HepG2 (cell line): Measurements from ENCODE around the gene LOXL3. TPM values are rescaled to one million over a fixed set of nuclear protein-coding genes. Genes with fewer than 3 reads are reported as not detected.

ENCODE experiments used
- BHLHE40 ChIP-seq: IDR thresholded peaks from 2 replicates; pipeline ENCODE4 v1.6.1; 2011; ENCODE audit warnings: low read length, improper control_type of control experiment
- HOXA5 ChIP-seq: sonication (generic); formaldehyde crosslinking; IDR thresholded peaks from 2 replicates; pipeline ENCODE4 v1.4.0; 2020; ENCODE audit warnings: missing genetic modification reagents
- KAT7 ChIP-seq: IDR thresholded peaks from 2 replicates; pipeline ENCODE4 v1.6.1; 2018; ENCODE audit warnings: borderline replicate concordance, missing compliant biosample characterization
- KLF9 ChIP-seq: IDR thresholded peaks from 2 replicates; pipeline ENCODE4 v1.6.1; 2016; ENCODE audit warnings: low read depth
- NRL ChIP-seq: sonication (generic); formaldehyde crosslinking; IDR thresholded peaks from 2 replicates; pipeline ENCODE4 v1.5.0; 2020; ENCODE audit warnings: missing genetic modification reagents, mild to moderate bottlenecking, moderate library complexity, borderline replicate concordance
- PHF20 ChIP-seq: sonication (generic); formaldehyde crosslinking; IDR thresholded peaks from 2 replicates; pipeline ENCODE4 v1.5.0; 2020; ENCODE audit warnings: mild to moderate bottlenecking, missing genetic modification reagents
- PPARG ChIP-seq: conservative IDR thresholded peaks from 2 replicates; pipeline ENCODE4 v1.6.1; 2016; ENCODE audit warnings: missing biosample characterization, missing genetic modification reagents
- RAD21 ChIP-seq: fragments of 450-650 bp; formaldehyde crosslinking; IDR thresholded peaks from 2 replicates; pipeline ENCODE4 v1.5.0; 2020; ENCODE audit warnings: mild to moderate bottlenecking
- THAP11 ChIP-seq: IDR thresholded peaks from 2 replicates; pipeline ENCODE4 v1.6.1; 2016; ENCODE audit warnings: missing biosample characterization, missing genetic modification reagents
- YY1 ChIP-seq: IDR thresholded peaks from 2 replicates; pipeline ENCODE4 v1.6.1; 2011; ENCODE audit warnings: low read length, low read depth, moderate library complexity, mild to moderate bottlenecking; ENCODE audit not compliant: insufficient read depth, insufficient replicate concordance
- ZEB1 ChIP-seq: IDR thresholded peaks from 2 replicates; pipeline ENCODE4 v1.6.1; 2012; ENCODE audit warnings: mild to moderate bottlenecking, low read depth, inconsistent platforms; ENCODE audit not compliant: insufficient replicate concordance
- ZMYM4 ChIP-seq: sonication (generic); formaldehyde crosslinking; IDR thresholded peaks from 2 replicates; pipeline ENCODE4 v1.8.1; 2023; ENCODE audit warnings: mild to moderate bottlenecking, missing genetic modification reagents
- ZNF180 ChIP-seq: sonication (generic); formaldehyde crosslinking; IDR thresholded peaks from 2 replicates; pipeline ENCODE4 v1.4.0; 2020; ENCODE audit warnings: low read depth, missing genetic modification reagents, borderline replicate concordance
- ZNF530 ChIP-seq: sonication (generic); formaldehyde crosslinking; IDR thresholded peaks from 2 replicates; pipeline ENCODE4 v1.5.0; 2020; ENCODE audit warnings: low read depth, mild to moderate bottlenecking, missing genetic modification reagents
- ZNF670 ChIP-seq: sonication (generic); formaldehyde crosslinking; IDR thresholded peaks from 2 replicates; pipeline ENCODE4 v1.8.0; 2022; ENCODE audit warnings: mild to moderate bottlenecking, missing genetic modification reagents, borderline replicate concordance
- ZSCAN9 ChIP-seq: IDR thresholded peaks from 2 replicates; pipeline ENCODE4 v1.6.1; 2016; ENCODE audit warnings: borderline replicate concordance
- polyA plus RNA-seq, 8 experiments: library from polyadenylated mRNA; depleted of rRNA in 3 of 8; stranded (reverse) in 7 of 8; unstranded in 1 of 8; fragments of >200 nt; fragmentation: Illumina TruSeq in 4 of 8; extraction: Trizol in 4 of 8; gene quantifications; 2 replicates each; pipeline versions ENCODE4 v1.2.1 to v1.2.3, GENCODE V29; 2011 to 2016; ENCODE audit warnings: low read depth in 4 of 8, missing spikeins in 1 of 8, mixed read lengths in 1 of 8; ENCODE audit not compliant: insufficient read depth in 1 of 8
- total RNA-seq, 5 experiments: library from RNA; depleted of rRNA; stranded (reverse); fragments of >200 nt; fragmentation: Illumina TruSeq; extraction: Trizol; gene quantifications; 2 replicates each; pipeline ENCODE4 v1.2.3, GENCODE V29; 2016; ENCODE audit warnings: low read depth in 1 of 5
- TF ChIP-seq, protein P1 (sequence below): IDR thresholded peaks from 2 replicates; pipeline ENCODE4 v1.6.1; 2012; ENCODE audit warnings: low read length, improper control_type of control experiment
- TF ChIP-seq, protein P2 (sequence below): sonication (generic); formaldehyde crosslinking; IDR thresholded peaks from 2 replicates; pipeline ENCODE4 v1.4.0; 2020; ENCODE audit warnings: missing genetic modification reagents
- TF ChIP-seq, protein P3 (sequence below): sonication (generic); formaldehyde crosslinking; IDR thresholded peaks from 2 replicates; pipeline ENCODE4; 2020; ENCODE audit warnings: missing genetic modification reagents, mild to moderate bottlenecking, borderline replicate concordance

Gene LOXL3
- total and polyA plus RNA-seq, 2 of the 13 experiments (the other 11 are each of a cell fraction or from before 2014, with no cell fraction given), result 0.55 to 6.5 TPM

DNA sequence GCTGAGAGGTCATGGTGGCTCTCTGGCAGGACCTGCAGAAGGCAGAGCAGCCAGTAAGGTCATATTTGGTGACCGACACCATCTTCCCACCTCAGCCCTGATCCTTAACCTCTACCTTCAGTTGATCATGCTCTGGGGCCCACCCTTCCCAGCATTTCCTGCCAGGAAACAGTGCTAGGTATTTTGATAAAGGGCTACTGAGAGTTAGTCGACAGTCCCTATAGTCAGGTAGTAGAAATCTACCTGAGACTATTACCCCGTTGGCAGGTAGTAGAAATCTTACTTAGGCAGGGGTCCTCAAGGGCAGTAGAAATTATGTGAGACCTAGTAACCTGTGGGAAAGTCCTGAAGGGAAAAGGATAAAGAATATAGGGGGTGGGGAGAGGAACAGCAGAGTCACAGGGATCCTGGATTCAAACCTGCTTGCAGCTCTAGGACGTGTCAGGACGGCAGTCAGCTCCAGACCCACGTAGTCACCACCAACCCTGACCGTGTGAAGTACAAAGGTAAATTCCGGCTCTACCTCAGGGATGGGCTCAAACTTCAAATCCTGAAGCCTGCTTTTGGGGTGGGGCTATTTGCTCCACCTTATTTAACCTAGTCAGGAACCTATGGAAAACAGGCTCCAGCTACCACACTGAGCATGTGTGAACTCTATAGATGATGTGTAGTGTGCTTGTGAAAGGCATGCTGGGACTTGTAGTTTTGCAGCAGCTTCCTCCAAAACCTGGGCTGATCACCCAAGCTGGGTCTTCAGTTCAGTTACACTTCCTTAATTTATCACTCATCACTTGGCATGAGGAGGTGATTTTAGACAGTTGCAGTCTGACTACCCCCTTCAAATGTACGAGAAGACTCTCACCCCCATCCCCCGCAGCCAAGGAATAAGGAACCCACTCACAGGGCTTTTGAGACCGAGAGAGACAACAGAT, 27.8 kb downstream of the LOXL3 start, which contains the start of gene DQX1 (continued):
- TF ChIP-seq ZMYM4 (CRISPR knock-in tag) (peak; percentile 30; the same call in 1 of the 2 replicates), RAD21 (CRISPR knock-in tag) (peak; percentile 22; the same call in 1 of the 2 replicates), ZNF670 (CRISPR knock-in tag) (peak; percentile 41; the same call in 1 of the 2 replicates), HOXA5 (CRISPR knock-in tag) (no peak), KLF9 (0 out of 2 replicates have a peak, but pooled peaks have one; percentile 67), PHF20 (CRISPR knock-in tag) (0 out of 2 replicates have a peak, but pooled peaks have one; percentile 22), ZEB1 (peak; percentile 88), YY1 (peak; percentile 56), BHLHE40 (peak; percentile 38; the same call in 1 of the 2 replicates), NRL (CRISPR knock-in tag) (0 out of 2 replicates have a peak, but pooled peaks have one; percentile 40), PPARG (CRISPR knock-in tag) (peak; percentile 81; the same call in 1 of the 2 replicates), ZSCAN9 (CRISPR knock-in tag) (peak; percentile 87), KAT7 (CRISPR knock-in tag) (peak; percentile 74; the same call in 1 of the 2 replicates), ZNF530 (CRISPR knock-in tag) (no peak), THAP11 (peak; percentile 99), ZNF180 (CRISPR knock-in tag) (no peak)
- TF ChIP-seq, protein P1, sequence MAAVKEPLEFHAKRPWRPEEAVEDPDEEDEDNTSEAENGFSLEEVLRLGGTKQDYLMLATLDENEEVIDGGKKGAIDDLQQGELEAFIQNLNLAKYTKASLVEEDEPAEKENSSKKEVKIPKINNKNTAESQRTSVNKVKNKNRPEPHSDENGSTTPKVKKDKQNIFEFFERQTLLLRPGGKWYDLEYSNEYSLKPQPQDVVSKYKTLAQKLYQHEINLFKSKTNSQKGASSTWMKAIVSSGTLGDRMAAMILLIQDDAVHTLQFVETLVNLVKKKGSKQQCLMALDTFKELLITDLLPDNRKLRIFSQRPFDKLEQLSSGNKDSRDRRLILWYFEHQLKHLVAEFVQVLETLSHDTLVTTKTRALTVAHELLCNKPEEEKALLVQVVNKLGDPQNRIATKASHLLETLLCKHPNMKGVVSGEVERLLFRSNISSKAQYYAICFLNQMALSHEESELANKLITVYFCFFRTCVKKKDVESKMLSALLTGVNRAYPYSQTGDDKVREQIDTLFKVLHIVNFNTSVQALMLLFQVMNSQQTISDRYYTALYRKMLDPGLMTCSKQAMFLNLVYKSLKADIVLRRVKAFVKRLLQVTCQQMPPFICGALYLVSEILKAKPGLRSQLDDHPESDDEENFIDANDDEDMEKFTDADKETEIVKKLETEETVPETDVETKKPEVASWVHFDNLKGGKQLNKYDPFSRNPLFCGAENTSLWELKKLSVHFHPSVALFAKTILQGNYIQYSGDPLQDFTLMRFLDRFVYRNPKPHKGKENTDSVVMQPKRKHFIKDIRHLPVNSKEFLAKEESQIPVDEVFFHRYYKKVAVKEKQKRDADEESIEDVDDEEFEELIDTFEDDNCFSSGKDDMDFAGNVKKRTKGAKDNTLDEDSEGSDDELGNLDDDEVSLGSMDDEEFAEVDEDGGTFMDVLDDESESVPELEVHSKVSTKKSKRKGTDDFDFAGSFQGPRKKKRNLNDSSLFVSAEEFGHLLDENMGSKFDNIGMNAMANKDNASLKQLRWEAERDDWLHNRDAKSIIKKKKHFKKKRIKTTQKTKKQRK, result no peak
- TF ChIP-seq, protein P2, sequence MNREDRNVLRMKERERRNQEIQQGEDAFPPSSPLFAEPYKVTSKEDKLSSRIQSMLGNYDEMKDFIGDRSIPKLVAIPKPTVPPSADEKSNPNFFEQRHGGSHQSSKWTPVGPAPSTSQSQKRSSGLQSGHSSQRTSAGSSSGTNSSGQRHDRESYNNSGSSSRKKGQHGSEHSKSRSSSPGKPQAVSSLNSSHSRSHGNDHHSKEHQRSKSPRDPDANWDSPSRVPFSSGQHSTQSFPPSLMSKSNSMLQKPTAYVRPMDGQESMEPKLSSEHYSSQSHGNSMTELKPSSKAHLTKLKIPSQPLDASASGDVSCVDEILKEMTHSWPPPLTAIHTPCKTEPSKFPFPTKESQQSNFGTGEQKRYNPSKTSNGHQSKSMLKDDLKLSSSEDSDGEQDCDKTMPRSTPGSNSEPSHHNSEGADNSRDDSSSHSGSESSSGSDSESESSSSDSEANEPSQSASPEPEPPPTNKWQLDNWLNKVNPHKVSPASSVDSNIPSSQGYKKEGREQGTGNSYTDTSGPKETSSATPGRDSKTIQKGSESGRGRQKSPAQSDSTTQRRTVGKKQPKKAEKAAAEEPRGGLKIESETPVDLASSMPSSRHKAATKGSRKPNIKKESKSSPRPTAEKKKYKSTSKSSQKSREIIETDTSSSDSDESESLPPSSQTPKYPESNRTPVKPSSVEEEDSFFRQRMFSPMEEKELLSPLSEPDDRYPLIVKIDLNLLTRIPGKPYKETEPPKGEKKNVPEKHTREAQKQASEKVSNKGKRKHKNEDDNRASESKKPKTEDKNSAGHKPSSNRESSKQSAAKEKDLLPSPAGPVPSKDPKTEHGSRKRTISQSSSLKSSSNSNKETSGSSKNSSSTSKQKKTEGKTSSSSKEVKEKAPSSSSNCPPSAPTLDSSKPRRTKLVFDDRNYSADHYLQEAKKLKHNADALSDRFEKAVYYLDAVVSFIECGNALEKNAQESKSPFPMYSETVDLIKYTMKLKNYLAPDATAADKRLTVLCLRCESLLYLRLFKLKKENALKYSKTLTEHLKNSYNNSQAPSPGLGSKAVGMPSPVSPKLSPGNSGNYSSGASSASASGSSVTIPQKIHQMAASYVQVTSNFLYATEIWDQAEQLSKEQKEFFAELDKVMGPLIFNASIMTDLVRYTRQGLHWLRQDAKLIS, result peak; percentile 82
- TF ChIP-seq, protein P3, sequence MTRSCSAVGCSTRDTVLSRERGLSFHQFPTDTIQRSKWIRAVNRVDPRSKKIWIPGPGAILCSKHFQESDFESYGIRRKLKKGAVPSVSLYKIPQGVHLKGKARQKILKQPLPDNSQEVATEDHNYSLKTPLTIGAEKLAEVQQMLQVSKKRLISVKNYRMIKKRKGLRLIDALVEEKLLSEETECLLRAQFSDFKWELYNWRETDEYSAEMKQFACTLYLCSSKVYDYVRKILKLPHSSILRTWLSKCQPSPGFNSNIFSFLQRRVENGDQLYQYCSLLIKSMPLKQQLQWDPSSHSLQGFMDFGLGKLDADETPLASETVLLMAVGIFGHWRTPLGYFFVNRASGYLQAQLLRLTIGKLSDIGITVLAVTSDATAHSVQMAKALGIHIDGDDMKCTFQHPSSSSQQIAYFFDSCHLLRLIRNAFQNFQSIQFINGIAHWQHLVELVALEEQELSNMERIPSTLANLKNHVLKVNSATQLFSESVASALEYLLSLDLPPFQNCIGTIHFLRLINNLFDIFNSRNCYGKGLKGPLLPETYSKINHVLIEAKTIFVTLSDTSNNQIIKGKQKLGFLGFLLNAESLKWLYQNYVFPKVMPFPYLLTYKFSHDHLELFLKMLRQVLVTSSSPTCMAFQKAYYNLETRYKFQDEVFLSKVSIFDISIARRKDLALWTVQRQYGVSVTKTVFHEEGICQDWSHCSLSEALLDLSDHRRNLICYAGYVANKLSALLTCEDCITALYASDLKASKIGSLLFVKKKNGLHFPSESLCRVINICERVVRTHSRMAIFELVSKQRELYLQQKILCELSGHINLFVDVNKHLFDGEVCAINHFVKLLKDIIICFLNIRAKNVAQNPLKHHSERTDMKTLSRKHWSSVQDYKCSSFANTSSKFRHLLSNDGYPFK (CRISPR knock-in tag), result no peak
